Mucosa of rectum (tissue), 2 donors: Measurements from ENCODE around the gene MLLT10.

Experiments
- H3K27ac ChIP-seq, 2 donors: one replicate each; pipeline ENCODE4 v1.7.0; 2013; ENCODE audit warnings: inconsistent platforms in 2 of 2, low read depth in 2 of 2, low read length in 2 of 2
- H3K27me3 ChIP-seq, 2 donors: one replicate each; pipeline ENCODE4 v1.7.0; 2013; ENCODE audit warnings: low read length in 2 of 2; ENCODE audit not compliant: control insufficient read depth in 2 of 2, insufficient read depth in 2 of 2
- H3K36me3 ChIP-seq, 2 donors: one replicate each; pipeline ENCODE4 v1.7.0; 2013; ENCODE audit warnings: low read length in 2 of 2; ENCODE audit not compliant: control insufficient read depth in 2 of 2, insufficient read depth in 2 of 2
- H3K4me1 ChIP-seq, 2 donors: one replicate each; pipeline ENCODE4 v1.7.0; 2013; ENCODE audit warnings: low read length in 2 of 2, mild to moderate bottlenecking in 1 of 2; ENCODE audit not compliant: control insufficient read depth in 2 of 2, insufficient read depth in 2 of 2
- H3K4me3 ChIP-seq, 2 donors: one replicate each; pipeline ENCODE4 v1.7.0; 2013; ENCODE audit warnings: low read length in 2 of 2
- H3K9ac ChIP-seq, 2 donors: one replicate each; pipeline ENCODE4 v1.7.0; 2013; ENCODE audit warnings: low read length in 2 of 2, low read depth in 1 of 2, mild to moderate bottlenecking in 1 of 2
- H3K9me3 ChIP-seq, 2 donors: one replicate each; pipeline ENCODE4 v1.7.0; 2013; ENCODE audit warnings: low read length in 2 of 2; ENCODE audit not compliant: control insufficient read depth in 2 of 2
- donor health status: healthy.
- donor health status: Normal muscosa, but diverticular disease.

MLLT10 gene

GRCh38 chr10:21756707-21757106, 222.7 kb downstream of the MLLT10 start:
- H3K4me1 ChIP-seq: no peaks in the 10 kb centered on the region
- H3K4me3 ChIP-seq: no peak overlapping the region
- H3K27ac ChIP-seq: no peak overlapping the region
- peaks cover 5 to 7% of the 10 kb centered on the region in 2 donors for H3K36me3 ChIP-seq
- H3K9ac ChIP-seq: no peak overlapping the region
- no peaks in the 10 kb centered on the region for H3K9me3 ChIP-seq
- no peaks in the 10 kb centered on the region for H3K27me3 ChIP-seq

GRCh38 chr10:21757185-21757901, 223.3 kb downstream of the MLLT10 start:
- Histone ChIP-seq H3K9ac (no peak overlapping the region), H3K4me1 (no peaks in the 10 kb centered on the region), H3K27me3 (no peaks in the 10 kb centered on the region), H3K27ac (no peak overlapping the region), H3K36me3 (peaks cover 5 to 7% of the 10 kb centered on the region in 2 donors), H3K4me3 (no peak overlapping the region), H3K9me3 (no peaks in the 10 kb centered on the region)

- Histone ChIP-seq H3K9ac (no peak overlapping the region), H3K27me3 (no peaks in the 10 kb centered on the region), H3K4me1 (no peaks in the 10 kb centered on the region), H3K4me3 (no peak overlapping the region), H3K9me3 (no peaks in the 10 kb centered on the region), H3K27ac (no peak overlapping the region), H3K36me3 (peaks cover 5 to 7% of the 10 kb centered on the region in 2 donors)
Measured at GRCh38 chr10:21758239-21758638, 224.2 kb downstream of the MLLT10 start.

- H3K4me3 ChIP-seq: no peak overlapping the region
Measured at GRCh38 chr10:21758696-21759095, 224.7 kb downstream of the MLLT10 start.

GRCh38 chr10:21759232-21759631, 225.2 kb downstream of the MLLT10 start:
- H3K9ac ChIP-seq: no peak overlapping the region
- H3K4me1 ChIP-seq: no peaks in the 10 kb centered on the region
- H3K36me3 ChIP-seq: peaks cover 5 to 7% of the 10 kb centered on the region in 2 donors
- no peak overlapping the region for H3K27ac ChIP-seq
- H3K27me3 ChIP-seq: no peaks in the 10 kb centered on the region
- no peak overlapping the region for H3K4me3 ChIP-seq
- no peaks in the 10 kb centered on the region for H3K9me3 ChIP-seq

More at GRCh38 chr10:21758696-21759095, 224.7 kb downstream of the MLLT10 start:
- no peaks in the 10 kb centered on the region for H3K27me3 ChIP-seq
- no peaks in the 10 kb centered on the region for H3K9me3 ChIP-seq
- no peak overlapping the region for H3K9ac ChIP-seq
- no peaks in the 10 kb centered on the region for H3K4me1 ChIP-seq
- H3K27ac ChIP-seq: no peak overlapping the region
- peaks cover 5 to 7% of the 10 kb centered on the region in 2 donors for H3K36me3 ChIP-seq

- Histone ChIP-seq H3K27ac (no peak overlapping the region), H3K27me3 (no peaks in the 10 kb centered on the region), H3K9me3 (no peaks in the 10 kb centered on the region), H3K36me3 (peaks cover 5 to 7% of the 10 kb centered on the region in 2 donors), H3K9ac (no peak overlapping the region), H3K4me1 (no peaks in the 10 kb centered on the region), H3K4me3 (no peak overlapping the region)
Measured at GRCh38 chr10:21760332-21760731, 226.3 kb downstream of the MLLT10 start.

GRCh38 chr10:21764466-21765189, 230.6 kb downstream of the MLLT10 start:
- Histone ChIP-seq H3K4me1 (no peaks in the 10 kb centered on the region), H3K9ac (no peak overlapping the region), H3K27ac (no peak overlapping the region), H3K9me3 (no peaks in the 10 kb centered on the region), H3K4me3 (no peak overlapping the region), H3K36me3 (no peaks in the 10 kb centered on the region), H3K27me3 (no peaks in the 10 kb centered on the region)

GRCh38 chr10:21769041-21769440, 235.0 kb downstream of the MLLT10 start:
- H3K9ac ChIP-seq: no peak overlapping the region
- no peak overlapping the region for H3K4me3 ChIP-seq
- H3K4me1 ChIP-seq: no peaks in the 10 kb centered on the region
- no peak overlapping the region for H3K27ac ChIP-seq
- no peaks in the 10 kb centered on the region for H3K9me3 ChIP-seq
- H3K36me3 ChIP-seq: no peaks in the 10 kb centered on the region
- H3K27me3 ChIP-seq: no peaks in the 10 kb centered on the region

GRCh38 chr10:21771219-21771618, 237.2 kb downstream of the MLLT10 start:
- Histone ChIP-seq H3K27ac (no peak overlapping the region), H3K4me3 (no peak overlapping the region), H3K9ac (no peak overlapping the region), H3K36me3 (no peaks in the 10 kb centered on the region), H3K27me3 (no peaks in the 10 kb centered on the region), H3K4me1 (no peaks in the 10 kb centered on the region), H3K9me3 (no peaks in the 10 kb centered on the region)

GRCh38 chr10:21776883-21777282, 242.9 kb downstream of the MLLT10 start:
- Histone ChIP-seq H3K4me1 (no peaks in the 10 kb centered on the region), H3K9ac (no peak overlapping the region), H3K27me3 (no peaks in the 10 kb centered on the region), H3K9me3 (no peaks in the 10 kb centered on the region), H3K36me3 (no peaks in the 10 kb centered on the region), H3K27ac (no peak overlapping the region), H3K4me3 (no peak overlapping the region)
